Spinal cord (tissue), 10 donors: Measurements from ENCODE around the gene FAM120A. TPM values are rescaled to one million over a fixed set of nuclear protein-coding genes. Genes with fewer than 3 reads are reported as not detected.

ENCODE experiments used
- DNase-seq, 6 donors: peaks; one replicate each; pipeline versions ENCODE4 v3.0.0 to v3.0.0-alpha.2; 2013 to 2015; ENCODE audit warnings: low spot score in 6 of 6, low read depth in 4 of 6
- H3K27ac ChIP-seq: one replicate; pipeline ENCODE4 v1.5.1; 2013; ENCODE audit warnings: low read depth, low read length, control low read depth
- H3K27me3 ChIP-seq: one replicate; pipeline ENCODE4 v1.6.1; 2013; ENCODE audit warnings: low read length; ENCODE audit not compliant: control insufficient read depth, insufficient read depth
- H3K36me3 ChIP-seq: one replicate; pipeline ENCODE4 v1.6.1; 2013; ENCODE audit warnings: low read length; ENCODE audit not compliant: control insufficient read depth, insufficient read depth
- H3K4me1 ChIP-seq: one replicate; pipeline ENCODE4 v1.6.1; 2013; ENCODE audit warnings: low read length; ENCODE audit not compliant: control insufficient read depth, insufficient read depth
- H3K4me3 ChIP-seq: one replicate; pipeline ENCODE4 v1.5.1; 2013; ENCODE audit warnings: low read depth, low read length, control low read depth
- H3K9me3 ChIP-seq: one replicate; pipeline ENCODE4 v1.6.1; 2013; ENCODE audit warnings: low read length; ENCODE audit not compliant: control insufficient read depth, insufficient read depth
- WGBS: methylation state at CpG from one replicate; pipeline ENCODE4 v1.1.5; 2013; ENCODE audit warnings: missing lambda C conversion rate; ENCODE audit not compliant: insufficient coverage; 5-methylcytosine and 5-hydroxymethylcytosine counted together
- polyA plus RNA-seq, 2 donors: library from polyadenylated mRNA; unstranded; fragments of 120-200 nt; gene quantifications; one replicate each; pipeline ENCODE4 v1.2.1, GENCODE V29; 2013; ENCODE audit not compliant: insufficient read length in 2 of 2
- total RNA-seq, 2 donors: library from RNA; depleted of rRNA in 1 of 2; stranded (reverse); fragments of 120-200 nt in 1 of 2; fragments of >200 nt in 1 of 2; gene quantifications; one replicate each; pipeline versions ENCODE4 v1.2.3 to v1.2.4, GENCODE V29; 2013 to 2014
- donor health status: healthy.

FAM120A gene
- total and polyA plus RNA-seq, 4 donors = 51.3 to 75.4 (median 63.4) TPM

GRCh38 chr9:93479726-93480125 lies 28.2 kb downstream of the FAM120A start:
- WGBS = 88% methylated on average over 1 of the region's 4 CpGs
- H3K27ac ChIP-seq = no peak overlapping the region
- peak in 1 of 6 donors; percentile 25 for DNase-seq
- peaks cover 8% of the 10 kb centered on the region for H3K4me1 ChIP-seq
- no peaks in the 10 kb centered on the region for H3K27me3 ChIP-seq
- H3K4me3 ChIP-seq = no peak overlapping the region
- H3K9me3 ChIP-seq = no peaks in the 10 kb centered on the region
- H3K36me3 ChIP-seq = peaks cover 12% of the 10 kb centered on the region

GRCh38 chr9:93480262-93480661 lies 28.8 kb downstream of the FAM120A start:
- Histone ChIP-seq H3K36me3 (peaks cover 15% of the 10 kb centered on the region), H3K27me3 (no peaks in the 10 kb centered on the region), H3K4me1 (peaks cover 8% of the 10 kb centered on the region), H3K9me3 (no peaks in the 10 kb centered on the region), H3K27ac (no peak overlapping the region), H3K4me3 (no peak overlapping the region)
- 59% methylated on average over 3 of the region's 4 CpGs for WGBS
- DNase-seq = no peak

- Histone ChIP-seq H3K4me1 (peaks cover 8% of the 10 kb centered on the region), H3K9me3 (no peaks in the 10 kb centered on the region), H3K27me3 (no peaks in the 10 kb centered on the region), H3K27ac (no peak overlapping the region), H3K4me3 (no peak overlapping the region), H3K36me3 (peaks cover 18% of the 10 kb centered on the region)
- DNase-seq = no peak
- 92% methylated on average over 6 of the region's 7 CpGs for WGBS
Measured at GRCh38 chr9:93480728-93481324, 29.3 kb downstream of the FAM120A start.

GRCh38 chr9:93483497-93483896 lies 32.0 kb downstream of the FAM120A start:
- H3K27me3 ChIP-seq = no peaks in the 10 kb centered on the region
- H3K4me3 ChIP-seq = no peak overlapping the region
- DNase-seq = no peak
- no peaks in the 10 kb centered on the region for H3K9me3 ChIP-seq
- WGBS = no CpG with 5 or more reads among the region's 2 CpGs
- no peak overlapping the region for H3K27ac ChIP-seq
- peaks cover 18% of the 10 kb centered on the region for H3K36me3 ChIP-seq
- peaks cover 8% of the 10 kb centered on the region for H3K4me1 ChIP-seq

- no CpG with 5 or more reads among the region's 1 CpG for WGBS
- no peak overlapping the region for H3K4me3 ChIP-seq
- peaks cover 3% of the 10 kb centered on the region for H3K4me1 ChIP-seq
- H3K27me3 ChIP-seq = no peaks in the 10 kb centered on the region
- DNase-seq = no peak
- H3K27ac ChIP-seq = no peak overlapping the region
- H3K36me3 ChIP-seq = peaks cover 13% of the 10 kb centered on the region
- no peaks in the 10 kb centered on the region for H3K9me3 ChIP-seq
Measured at GRCh38 chr9:93486268-93486667, 34.8 kb downstream of the FAM120A start.

- no peak overlapping the region for H3K4me3 ChIP-seq
- no peaks in the 10 kb centered on the region for H3K27me3 ChIP-seq
- H3K9me3 ChIP-seq = no peaks in the 10 kb centered on the region
- H3K36me3 ChIP-seq = peaks cover 10% of the 10 kb centered on the region
- WGBS = 96% methylated on average over 4 of the region's 5 CpGs
- DNase-seq = peak in 1 of 6 donors; percentile 18
- H3K27ac ChIP-seq = no peak overlapping the region
- H3K4me1 ChIP-seq = peaks cover 3% of the 10 kb centered on the region
Measured at GRCh38 chr9:93488244-93488643, 36.8 kb downstream of the FAM120A start.

- H3K9me3 ChIP-seq = no peaks in the 10 kb centered on the region
- 80% methylated on average over 1 of the region's 3 CpGs for WGBS
- H3K4me1 ChIP-seq = peaks cover 10% of the 10 kb centered on the region
- H3K27ac ChIP-seq = no peak overlapping the region
- peak in 1 of 6 donors; percentile 23 for DNase-seq
- H3K4me3 ChIP-seq = no peak overlapping the region
- H3K36me3 ChIP-seq = peaks cover 22% of the 10 kb centered on the region
- H3K27me3 ChIP-seq = no peaks in the 10 kb centered on the region
Measured at GRCh38 chr9:93491593-93492232, 40.2 kb downstream of the FAM120A start.

GRCh38 chr9:93492327-93492726 lies 40.8 kb downstream of the FAM120A start:
- WGBS = 40% methylated on average over 4 of the region's 5 CpGs
- Histone ChIP-seq H3K4me1 (peaks cover 10% of the 10 kb centered on the region), H3K4me3 (no peak overlapping the region), H3K36me3 (peaks cover 22% of the 10 kb centered on the region), H3K9me3 (no peaks in the 10 kb centered on the region), H3K27ac (no peak overlapping the region), H3K27me3 (no peaks in the 10 kb centered on the region)
- no peak for DNase-seq

GRCh38 chr9:93493949-93494348 lies 42.5 kb downstream of the FAM120A start:
- 88% methylated on average over 10 of the region's 12 CpGs for WGBS
- H3K4me3 ChIP-seq = no peak overlapping the region
- no peak for DNase-seq
- no peak overlapping the region for H3K27ac ChIP-seq
- H3K27me3 ChIP-seq = no peaks in the 10 kb centered on the region
- peaks cover 31% of the 10 kb centered on the region for H3K36me3 ChIP-seq
- no peaks in the 10 kb centered on the region for H3K9me3 ChIP-seq
- peaks cover 10% of the 10 kb centered on the region for H3K4me1 ChIP-seq

GRCh38 chr9:93496285-93496684 lies 44.8 kb downstream of the FAM120A start:
- WGBS = 62% methylated on average over 3 of the region's 3 CpGs
- peaks cover 7% of the 10 kb centered on the region for H3K4me1 ChIP-seq
- no peaks in the 10 kb centered on the region for H3K9me3 ChIP-seq
- no peak for DNase-seq
- no peaks in the 10 kb centered on the region for H3K27me3 ChIP-seq
- no peak overlapping the region for H3K27ac ChIP-seq
- H3K4me3 ChIP-seq = no peak overlapping the region
- H3K36me3 ChIP-seq = peaks cover 45% of the 10 kb centered on the region
